Stimulated activated CD8-positive, alpha-beta memory T cell treated with anti-CD3 and anti-CD28 coated beads, Interleukin-15, amount 100 ng/mL, for 4 hours (primary cell): ENCODE results near the gene IPCEF1.

Experiments used
- DNase-seq, 2 donors: peaks; one replicate each; pipeline ENCODE4 v3.0.0-alpha.2; 2020; ENCODE audit warnings: low read depth in 2 of 2

The IPCEF1 gene

GRCh38 chr6:154246723-154247118, 109.9 kb downstream of the IPCEF1 start:
- DNase-seq = no peak

- DNase-seq = no peak
Observed at GRCh38 chr6:154245506-154245905, 111.1 kb downstream of the IPCEF1 start.

- DNase-seq = no peak
Observed at GRCh38 chr6:154243793-154244750, 112.5 kb downstream of the IPCEF1 start.

GRCh38 chr6:154242617-154243357, 113.8 kb downstream of the IPCEF1 start:
- DNase-seq = no peak

GRCh38 chr6:154241581-154241980, 115.0 kb downstream of the IPCEF1 start:
- DNase-seq = no peak

GRCh38 chr6:154241061-154241460, 115.5 kb downstream of the IPCEF1 start:
- DNase-seq = peak in 1 of 2 donors; percentile 10

GRCh38 chr6:154239392-154239791, 117.2 kb downstream of the IPCEF1 start:
- DNase-seq = no peak

GRCh38 chr6:154238831-154239230, 117.8 kb downstream of the IPCEF1 start:
- no peak for DNase-seq

- no peak for DNase-seq
Observed at GRCh38 chr6:154236646-154237301, 119.8 kb downstream of the IPCEF1 start.

GRCh38 chr6:154234019-154234772, 122.4 kb downstream of the IPCEF1 start:
- DNase-seq = no peak

- DNase-seq = no peak
Observed at GRCh38 chr6:154233383-154233782, 123.2 kb downstream of the IPCEF1 start.

- DNase-seq = no peak
Observed at GRCh38 chr6:154232013-154232910, 124.3 kb downstream of the IPCEF1 start.

- no peak for DNase-seq
Observed at GRCh38 chr6:154230910-154231595, 125.5 kb downstream of the IPCEF1 start.

- DNase-seq = no peak
Observed at GRCh38 chr6:154230393-154230792, 126.2 kb downstream of the IPCEF1 start.

- peak; percentile 21 to 35 for DNase-seq
Observed at GRCh38 chr6:154229786-154230185, 126.8 kb downstream of the IPCEF1 start.

- no peak for DNase-seq
Observed at GRCh38 chr6:154228521-154228905, 128.1 kb downstream of the IPCEF1 start.

GRCh38 chr6:154227862-154228520, 128.6 kb downstream of the IPCEF1 start:
- no peak for DNase-seq

- DNase-seq = no peak
Observed at GRCh38 chr6:154226461-154226860, 130.1 kb downstream of the IPCEF1 start.

- no peak for DNase-seq
Observed at GRCh38 chr6:154223296-154223695, 133.3 kb downstream of the IPCEF1 start.
